DMS 273 treated with DMSO at 0.1 percent for 48 hours (cell line): Measurements from ENCODE around the gene ACTL6A.
A peak's percentile ranks its signal among the peaks of the same experiment; 100 is the strongest.
"Not testable (repeated sequence)": the region's sequence is repeated elsewhere in the genome, so short reads cannot be mapped to it uniquely, and the experiment has no call there.

Experiments
- DNase-seq: peaks from one replicate; lab custom pipeline; 2025; lab: John Stamatoyannopoulos, UW

Gene ACTL6A

DNA sequence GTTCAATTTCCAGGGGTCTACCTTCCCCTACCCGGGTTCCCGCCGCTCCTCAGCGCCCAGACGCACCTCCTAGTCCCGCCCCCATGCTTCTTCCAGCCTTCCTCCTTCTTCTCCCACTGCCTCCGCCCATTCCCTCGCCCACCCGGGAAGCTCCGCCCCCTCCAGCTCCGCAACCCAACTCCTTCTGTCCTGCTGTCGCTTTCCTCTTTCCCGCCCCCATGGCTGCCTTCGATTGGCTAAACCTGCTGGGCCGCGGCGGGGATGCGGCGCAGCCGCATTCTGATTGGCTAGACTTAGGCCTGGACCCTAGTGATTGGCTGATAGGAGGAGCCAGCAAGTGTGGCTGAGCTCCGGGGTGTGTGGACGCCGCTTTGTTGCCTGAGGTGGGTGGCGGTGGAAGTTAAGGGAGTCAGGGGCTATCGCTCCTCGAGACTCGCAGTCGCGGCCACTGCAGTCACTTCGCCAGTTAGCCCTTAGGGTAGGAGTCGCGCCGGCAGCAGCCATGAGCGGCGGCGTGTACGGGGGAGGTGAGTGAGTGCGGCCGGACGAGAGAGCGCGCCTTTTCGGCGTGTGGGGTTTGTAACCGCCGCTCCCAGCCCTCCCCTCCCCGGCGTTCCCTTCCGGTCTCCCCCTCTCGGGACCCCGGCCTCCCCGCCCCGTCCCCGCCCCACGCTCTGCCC, at the start of gene ACTL6A:
ACTL6A (plus strand) TSS at position 336 of the 680 bp plus-strand sequence; CDS start at position 503, 167 bp downstream.
- DNase-seq = peak; percentile 100

DNA sequence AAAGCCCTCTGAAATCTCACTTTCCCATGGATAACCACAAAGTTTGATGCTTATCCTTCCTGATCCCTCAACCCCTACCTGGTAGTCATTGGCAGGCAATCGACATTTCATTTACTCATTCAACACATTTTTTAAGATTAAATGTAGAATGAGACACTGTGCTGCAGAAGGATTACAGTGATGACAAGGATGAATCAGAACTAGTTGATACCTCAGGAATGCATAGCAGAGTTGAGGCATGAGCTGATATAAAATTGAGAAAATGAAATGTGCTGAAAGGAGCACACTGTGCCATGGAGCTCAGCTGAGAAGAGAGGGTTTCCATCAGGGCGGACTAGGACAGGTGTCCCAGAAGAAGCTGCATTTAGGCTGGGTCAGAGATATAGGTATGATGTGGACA, 48.9 kb upstream of the ACTL6A start:
- DNase-seq = no peak

DNA sequence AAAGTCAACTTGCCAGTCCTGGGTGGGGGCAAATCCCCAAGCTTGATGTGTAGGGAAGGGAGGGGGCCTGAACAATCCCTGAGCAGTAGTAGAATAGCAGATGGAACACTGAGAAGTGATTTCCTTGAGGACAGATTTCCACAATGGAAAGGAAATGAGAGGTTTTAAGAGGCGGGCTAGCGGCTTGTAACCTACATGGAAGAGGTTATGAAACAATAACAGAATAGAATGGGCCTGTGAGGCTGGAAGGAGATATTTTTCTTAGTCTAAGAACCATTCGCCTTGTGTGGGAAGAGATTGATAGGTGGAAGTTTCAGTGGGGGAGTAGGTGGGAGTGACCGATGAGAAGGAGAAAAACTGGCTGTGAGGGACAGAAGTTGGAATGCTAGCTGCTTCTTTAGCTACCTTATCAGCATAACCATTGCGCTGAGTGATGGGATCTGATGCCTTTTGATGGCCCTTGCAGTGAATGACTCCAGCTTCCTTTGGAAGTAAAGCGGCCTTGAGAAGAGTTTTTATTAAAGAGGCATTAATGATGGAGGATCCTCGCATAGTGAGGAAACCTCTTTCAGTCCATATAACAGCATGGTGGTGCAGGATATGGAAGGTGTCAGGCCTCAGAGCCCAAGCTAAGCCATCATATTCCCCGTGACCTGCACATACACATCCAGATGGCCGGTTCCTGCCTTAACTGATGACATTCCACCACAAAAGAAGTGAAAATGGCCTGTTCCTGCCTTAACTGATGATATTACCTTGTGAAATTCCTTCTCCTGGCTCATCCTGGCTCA, 46.1 kb upstream of the ACTL6A start:
- DNase-seq = not testable (repeated sequence)

- no peak for DNase-seq
These were observed 36.2 kb upstream of the ACTL6A start for GRCh38 chr3:179526482-179526881.

DNA sequence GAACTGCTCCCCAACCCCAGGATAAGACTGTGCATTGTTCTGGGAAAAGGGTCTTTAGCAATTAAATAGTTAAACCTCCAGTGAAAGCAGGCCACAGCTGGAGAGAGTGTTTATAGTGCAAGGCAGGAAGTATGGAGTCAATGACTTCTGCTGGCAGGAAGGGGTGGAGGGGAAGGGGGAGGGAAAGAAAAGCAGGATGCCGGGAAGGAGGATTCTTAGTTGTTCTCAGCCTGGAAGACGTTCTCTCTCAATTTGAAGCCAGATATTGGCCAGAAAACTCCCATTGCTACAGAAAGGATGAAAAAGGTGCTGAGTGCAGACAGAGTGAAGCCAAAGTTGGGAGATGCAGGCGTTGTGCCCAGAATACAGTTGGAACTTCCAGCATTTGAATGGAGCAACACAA, 35.7 kb upstream of the ACTL6A start:
- DNase-seq = peak; percentile 45

DNA sequence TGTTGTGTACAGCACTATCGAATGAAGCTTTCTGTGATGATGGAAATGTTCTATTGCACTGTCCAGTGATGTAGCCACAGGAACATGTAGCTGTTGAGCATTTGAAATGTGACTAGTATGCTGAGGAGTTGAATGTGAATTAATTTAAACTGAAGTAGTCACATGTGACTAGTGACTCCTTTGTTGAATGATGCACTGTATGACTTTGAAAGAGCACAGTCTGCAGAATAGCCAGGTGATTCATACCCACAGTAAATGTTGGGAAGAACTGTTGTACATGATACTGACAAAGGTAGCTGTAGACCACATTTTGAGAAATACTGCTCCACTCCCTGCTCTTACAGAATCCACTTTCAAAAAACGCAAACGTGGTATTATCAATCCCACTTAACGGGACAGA, 34.0 kb upstream of the ACTL6A start:
- no peak for DNase-seq

GRCh38 chr3:179531576-179531975, 31.1 kb upstream of the ACTL6A start:
- DNase-seq = no peak

DNA sequence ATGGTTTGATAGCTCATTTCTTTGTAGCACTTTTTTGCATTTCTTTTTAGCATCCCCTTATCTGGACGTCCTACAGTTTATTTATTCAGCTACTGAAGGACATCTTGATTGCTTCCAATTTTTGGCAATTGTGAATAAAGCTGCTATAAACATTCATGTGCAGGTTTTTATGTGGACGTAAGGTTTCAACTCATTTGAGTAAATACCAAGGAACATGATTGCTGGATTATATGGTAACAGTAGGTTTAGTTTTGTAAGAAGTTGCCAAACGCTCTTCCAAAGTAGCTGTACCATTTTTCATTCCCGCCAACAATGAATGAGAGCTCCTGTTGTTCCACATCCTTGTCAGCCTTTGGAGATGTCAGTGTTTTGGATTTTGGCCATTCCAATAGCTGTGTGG, 29.5 kb upstream of the ACTL6A start:
- no peak for DNase-seq

GRCh38 chr3:179536256-179536655, 26.5 kb upstream of the ACTL6A start:
- no peak for DNase-seq

- no peak for DNase-seq
These were observed 21.6 kb upstream of the ACTL6A start for GRCh38 chr3:179541094-179541493.

DNA sequence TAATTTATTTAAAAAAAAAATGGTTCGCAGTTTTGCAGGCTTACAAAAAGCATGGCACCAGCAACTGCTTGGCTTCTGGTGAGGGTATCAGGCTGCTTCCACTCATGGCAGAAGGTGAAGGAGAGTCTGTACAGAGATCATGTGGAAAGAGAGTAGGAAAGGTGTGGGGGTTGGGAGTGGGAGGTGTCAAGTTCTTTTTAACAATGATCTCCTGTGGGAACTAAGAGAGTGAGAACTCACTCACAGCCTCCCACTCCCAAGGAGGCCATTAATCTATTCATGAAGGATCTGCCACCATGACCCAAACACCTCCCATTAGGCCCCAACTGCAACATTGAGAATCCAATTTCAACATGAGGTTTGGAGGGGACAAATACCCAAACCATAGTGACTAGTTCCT, 21.1 kb upstream of the ACTL6A start:
- no peak for DNase-seq

DNA sequence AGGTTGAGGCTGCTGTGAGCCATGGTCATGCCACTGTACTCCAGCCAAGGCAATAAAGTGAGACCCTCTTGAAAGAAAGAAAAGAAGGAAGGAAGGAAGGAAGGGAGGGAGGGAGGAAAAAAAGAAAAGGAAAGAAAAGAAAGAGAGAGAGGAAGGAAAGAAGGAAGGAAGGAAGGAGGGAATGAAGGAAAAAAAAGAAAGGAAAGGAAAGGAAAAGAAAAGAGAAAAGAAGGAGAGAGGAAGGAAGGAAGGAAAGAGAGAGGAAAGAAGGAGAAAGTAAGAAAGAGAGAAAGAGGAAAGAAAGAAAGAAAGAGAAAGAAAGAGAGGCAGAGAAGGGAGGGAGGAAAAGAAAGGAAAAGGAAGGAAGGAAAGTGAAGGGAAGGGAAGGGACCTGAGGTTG, 20.4 kb upstream of the ACTL6A start:
- no peak for DNase-seq

GRCh38 chr3:179544981-179545645, 17.6 kb upstream of the ACTL6A start:
- no peak for DNase-seq

DNA sequence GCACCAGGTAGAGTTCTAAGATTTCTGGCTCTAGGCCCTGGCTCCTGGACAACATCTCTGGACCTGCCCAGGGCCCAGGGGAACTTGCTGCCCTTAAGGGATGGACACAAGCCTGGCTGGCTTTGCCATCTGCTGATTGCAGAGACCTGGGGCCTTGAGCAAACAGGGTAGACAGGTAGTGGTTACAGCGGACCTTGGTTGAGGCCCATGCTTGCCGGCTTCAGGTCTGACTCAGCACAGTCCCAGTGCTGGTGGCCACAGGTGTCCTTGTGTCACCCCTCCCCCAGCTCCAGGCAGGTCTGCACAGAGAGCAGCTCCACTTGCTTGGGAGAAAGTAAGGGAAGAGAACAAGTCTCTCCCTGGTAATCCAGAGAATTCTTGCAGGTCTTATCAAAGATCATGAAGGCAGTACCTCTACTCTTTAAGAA, 15.9 kb upstream of the ACTL6A start:
- DNase-seq = no peak

DNA sequence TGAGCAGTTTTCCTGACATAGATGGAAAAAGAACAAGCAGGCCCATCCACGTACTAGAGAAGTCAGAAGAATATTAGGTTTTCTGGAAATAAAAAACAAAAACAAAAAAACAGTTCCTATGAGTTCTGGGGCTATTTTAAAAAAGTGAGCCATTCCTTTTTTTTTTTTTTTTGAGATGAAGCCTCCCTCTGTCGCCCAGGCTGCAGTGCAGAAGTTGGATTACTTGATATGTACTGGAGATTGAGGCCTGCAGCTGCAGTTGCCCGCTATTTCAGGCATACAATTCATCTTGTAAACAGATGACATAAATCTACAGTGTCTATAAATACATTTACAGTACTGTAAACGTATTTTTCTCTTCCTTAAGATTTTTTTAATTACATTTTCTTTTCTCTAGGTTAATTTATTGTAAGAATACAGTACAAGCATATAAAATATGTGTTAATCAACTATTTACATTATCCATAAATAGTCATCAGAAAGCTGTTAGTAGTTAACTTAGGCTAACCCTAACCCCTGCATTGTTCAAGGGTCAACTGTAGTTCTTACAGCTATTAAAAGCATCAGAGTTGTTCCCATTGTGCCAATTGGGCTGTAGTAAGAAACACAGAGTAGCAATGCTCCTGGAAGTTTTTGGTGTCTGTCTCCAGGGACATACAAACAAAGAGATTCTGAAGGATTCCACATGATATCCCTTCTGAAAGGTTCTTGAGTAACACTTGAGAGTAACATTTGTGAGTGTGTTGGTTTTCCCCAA, 11.2 kb upstream of the ACTL6A start:
- DNase-seq = no peak

DNA sequence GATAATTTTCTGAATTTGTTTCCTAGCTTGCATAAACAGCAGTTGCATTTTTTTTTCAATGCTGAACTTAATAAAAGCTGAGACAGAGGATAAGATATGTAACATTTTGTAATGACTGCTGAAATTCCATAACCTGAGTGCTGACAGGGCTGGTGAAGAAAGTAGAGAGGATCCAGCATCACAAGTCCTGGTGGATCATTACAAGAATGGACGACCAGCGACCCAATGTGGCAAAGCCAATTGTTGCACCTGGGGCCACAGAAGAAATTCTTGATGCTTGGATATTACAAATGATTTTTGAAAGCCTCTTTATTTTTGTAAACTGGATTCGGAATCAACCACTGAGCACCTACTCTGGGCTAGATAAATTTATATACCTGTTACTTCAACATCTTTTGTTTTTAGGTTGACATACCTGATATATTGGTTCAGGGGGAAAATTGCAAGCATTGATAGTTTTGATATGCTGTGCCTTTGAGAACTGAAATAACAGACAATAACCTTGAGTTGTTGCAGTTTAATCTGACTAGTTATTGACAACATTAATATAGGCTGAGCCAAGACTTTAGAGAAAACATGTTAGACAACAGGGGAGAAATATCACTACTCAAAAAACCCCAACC, 3.9 kb upstream of the ACTL6A start:
- DNase-seq = peak; percentile 17

GRCh38 chr3:179560791-179561190, 1.9 kb upstream of the ACTL6A start:
- DNase-seq = no peak

DNA sequence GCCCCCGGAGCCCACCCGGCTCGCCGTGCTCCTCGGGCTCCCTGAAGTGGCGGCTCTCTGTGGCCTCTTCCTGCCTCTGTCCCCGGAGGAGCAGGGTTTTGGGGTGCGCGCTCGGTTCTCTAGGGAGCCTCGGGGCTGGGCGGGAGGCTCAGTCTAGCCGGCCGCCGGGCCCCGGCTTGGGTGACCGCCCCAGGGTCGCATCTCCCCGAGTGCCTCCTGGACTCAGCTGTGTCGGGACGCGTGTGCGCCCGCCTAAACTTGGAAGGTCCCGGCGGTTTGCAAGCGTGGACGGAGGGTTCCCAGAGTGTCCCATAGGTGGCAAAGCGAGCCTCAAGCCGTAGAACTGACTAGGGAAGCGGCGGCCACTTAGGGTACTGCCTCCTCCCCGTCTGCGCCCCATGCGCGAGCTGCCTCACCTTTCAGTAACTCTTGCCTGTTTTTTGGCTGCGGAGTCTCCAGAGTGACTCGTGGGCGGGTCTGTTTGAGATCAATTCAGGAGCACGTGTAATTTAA, 601 bp downstream of the ACTL6A start:
- DNase-seq = peak; percentile 72

- DNase-seq = no peak
These were observed 2.8 kb downstream of the ACTL6A start for GRCh38 chr3:179565496-179565895.

DNA sequence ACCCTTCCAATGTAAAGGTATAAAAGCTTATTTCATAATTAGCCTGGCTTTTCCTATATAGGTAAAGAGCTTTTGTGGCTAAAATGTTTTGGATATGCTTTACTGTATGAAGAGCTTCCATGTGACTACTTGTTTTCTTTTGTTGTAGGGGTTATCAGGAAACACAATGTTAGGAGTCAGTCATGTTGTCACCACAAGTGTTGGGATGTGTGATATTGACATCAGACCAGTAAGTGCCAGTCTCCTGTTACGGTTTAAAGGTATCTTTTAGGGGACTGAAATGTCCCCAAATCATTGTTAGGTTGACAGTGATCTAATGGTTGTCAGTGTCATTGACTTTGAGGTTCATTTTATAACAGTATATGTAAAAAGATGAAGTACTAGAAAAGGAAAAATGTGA, 18.3 kb downstream of the ACTL6A start:
- DNase-seq = no peak

GRCh38 chr3:179589143-179589542, 26.4 kb downstream of the ACTL6A start:
- no peak for DNase-seq

- DNase-seq = no peak
These were observed 27.9 kb downstream of the ACTL6A start for GRCh38 chr3:179590669-179591068.
